Stomach (tissue), 4 donors: ENCODE results near the gene BSPRY.

Experiments
- EP300 ChIP-seq: sonication (generic); formaldehyde crosslinking; IDR thresholded peaks from one replicate; pipeline ENCODE4 v1.6.1; 2017; ENCODE audit warnings: antibody characterized with exemption
- POLR2A ChIP-seq, 4 donors: fragments of 450-650 bp; IDR thresholded peaks; one replicate each; pipeline ENCODE4 v1.6.1; 2016; ENCODE audit warnings: antibody characterized with exemption in 4 of 4, control low read depth in 2 of 4, mild to moderate bottlenecking in 1 of 4, moderate library complexity in 1 of 4
- TF ChIP-seq, protein P1 (sequence below), 7 experiments: fragments of 450-650 bp in 4 of 7; fragments of 200-600 bp in 3 of 7; sonication (generic) in 3 of 7; IDR thresholded peaks; one replicate each; pipeline ENCODE4 v1.5.1; 2016 to 2019; ENCODE audit warnings: antibody characterized with exemption in 7 of 7, control low read depth in 2 of 7, mild to moderate bottlenecking in 1 of 7

GRCh38 chr9:113307396-113307975, 41.9 kb upstream of the BSPRY start:
- TF ChIP-seq, protein P1, sequence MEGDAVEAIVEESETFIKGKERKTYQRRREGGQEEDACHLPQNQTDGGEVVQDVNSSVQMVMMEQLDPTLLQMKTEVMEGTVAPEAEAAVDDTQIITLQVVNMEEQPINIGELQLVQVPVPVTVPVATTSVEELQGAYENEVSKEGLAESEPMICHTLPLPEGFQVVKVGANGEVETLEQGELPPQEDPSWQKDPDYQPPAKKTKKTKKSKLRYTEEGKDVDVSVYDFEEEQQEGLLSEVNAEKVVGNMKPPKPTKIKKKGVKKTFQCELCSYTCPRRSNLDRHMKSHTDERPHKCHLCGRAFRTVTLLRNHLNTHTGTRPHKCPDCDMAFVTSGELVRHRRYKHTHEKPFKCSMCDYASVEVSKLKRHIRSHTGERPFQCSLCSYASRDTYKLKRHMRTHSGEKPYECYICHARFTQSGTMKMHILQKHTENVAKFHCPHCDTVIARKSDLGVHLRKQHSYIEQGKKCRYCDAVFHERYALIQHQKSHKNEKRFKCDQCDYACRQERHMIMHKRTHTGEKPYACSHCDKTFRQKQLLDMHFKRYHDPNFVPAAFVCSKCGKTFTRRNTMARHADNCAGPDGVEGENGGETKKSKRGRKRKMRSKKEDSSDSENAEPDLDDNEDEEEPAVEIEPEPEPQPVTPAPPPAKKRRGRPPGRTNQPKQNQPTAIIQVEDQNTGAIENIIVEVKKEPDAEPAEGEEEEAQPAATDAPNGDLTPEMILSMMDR (IDR thresholded peaks at IDR 0.05) = no peak
- TF ChIP-seq EP300 (no peak), POLR2A (IDR thresholded peaks at IDR 0.05) (no peak)
